ENCODE measurements around the gene ING5. TPM values are rescaled to one million over a fixed set of nuclear protein-coding genes. Genes with fewer than 3 reads are reported as not detected.

Gene ING5
- total RNA-seq, 4 donors from 2014 or later = 37.4 to 94.3 (median 56.3) TPM

- no peaks in the 10 kb centered on the region for H3K4me1 ChIP-seq
- in situ Hi-C loops (cut with MboI; ENCODE audit: low pct_ligation_motif_present in 1 of 4, low pct_unique_long_range_greater_than_20kb in 1 of 4, low sequenced_read_pairs in 3 of 4) (no loop called here), intact Hi-C loops (cut with DNase I; ENCODE audit: low total_unique reads) (no loop called here)
- peaks cover 0 to 6% (median 0%) of the 10 kb centered on the region in 4 donors for H3K36me3 ChIP-seq
- no peak overlapping the region for H3K4me3 ChIP-seq
- 89% methylated on average over 8 of the region's 8 CpGs; no CpG with 5 or more reads in 1 of the 2 donors for WGBS, 2 donors (ENCODE audit: low coverage in 1 of 2)
- H3K27me3 ChIP-seq = no peaks in the 10 kb centered on the region
- no peak for DNase-seq
- H3K27ac ChIP-seq = no peak overlapping the region
- TF ChIP-seq EP300 (IDR thresholded peaks at IDR 0.05; ENCODE audit: low read depth) = no peak
- TF ChIP-seq, protein P1, sequence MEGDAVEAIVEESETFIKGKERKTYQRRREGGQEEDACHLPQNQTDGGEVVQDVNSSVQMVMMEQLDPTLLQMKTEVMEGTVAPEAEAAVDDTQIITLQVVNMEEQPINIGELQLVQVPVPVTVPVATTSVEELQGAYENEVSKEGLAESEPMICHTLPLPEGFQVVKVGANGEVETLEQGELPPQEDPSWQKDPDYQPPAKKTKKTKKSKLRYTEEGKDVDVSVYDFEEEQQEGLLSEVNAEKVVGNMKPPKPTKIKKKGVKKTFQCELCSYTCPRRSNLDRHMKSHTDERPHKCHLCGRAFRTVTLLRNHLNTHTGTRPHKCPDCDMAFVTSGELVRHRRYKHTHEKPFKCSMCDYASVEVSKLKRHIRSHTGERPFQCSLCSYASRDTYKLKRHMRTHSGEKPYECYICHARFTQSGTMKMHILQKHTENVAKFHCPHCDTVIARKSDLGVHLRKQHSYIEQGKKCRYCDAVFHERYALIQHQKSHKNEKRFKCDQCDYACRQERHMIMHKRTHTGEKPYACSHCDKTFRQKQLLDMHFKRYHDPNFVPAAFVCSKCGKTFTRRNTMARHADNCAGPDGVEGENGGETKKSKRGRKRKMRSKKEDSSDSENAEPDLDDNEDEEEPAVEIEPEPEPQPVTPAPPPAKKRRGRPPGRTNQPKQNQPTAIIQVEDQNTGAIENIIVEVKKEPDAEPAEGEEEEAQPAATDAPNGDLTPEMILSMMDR (IDR thresholded peaks at IDR 0.05) = no peak
- H3K9me3 ChIP-seq = no peaks in the 10 kb centered on the region
Measured at GRCh38 chr2:241728000-241728399, 26.2 kb downstream of the ING5 start.

- WGBS, 2 donors (ENCODE audit: low coverage in 1 of 2) = 87% methylated on average over 18 of the region's 19 CpGs; no CpG with 5 or more reads in 1 of the 2 donors
- no peak for DNase-seq
- Histone ChIP-seq H3K4me3 (no peak overlapping the region), H3K27ac (no peak overlapping the region), H3K9me3 (no peaks in the 10 kb centered on the region), H3K4me1 (no peaks in the 10 kb centered on the region), H3K36me3 (no peaks in the 10 kb centered on the region), H3K27me3 (no peaks in the 10 kb centered on the region)
- TF ChIP-seq, protein P1 (IDR thresholded peaks at IDR 0.05) = no peak
- TF ChIP-seq POLR2AphosphoS5 (IDR thresholded peaks at IDR 0.05) (no peak), POLR2A (IDR thresholded peaks at IDR 0.05) (no peak), EP300 (IDR thresholded peaks at IDR 0.05; ENCODE audit: low read depth) (no peak)
- in situ Hi-C loops (cut with MboI; ENCODE audit: low pct_ligation_motif_present in 1 of 4, low pct_unique_long_range_greater_than_20kb in 1 of 4, low sequenced_read_pairs in 3 of 4) (no loop called here), intact Hi-C loops (cut with DNase I; ENCODE audit: low total_unique reads) (no loop called here)
Measured at GRCh38 chr2:241728627-241729026, 26.8 kb downstream of the ING5 start.

DNA sequence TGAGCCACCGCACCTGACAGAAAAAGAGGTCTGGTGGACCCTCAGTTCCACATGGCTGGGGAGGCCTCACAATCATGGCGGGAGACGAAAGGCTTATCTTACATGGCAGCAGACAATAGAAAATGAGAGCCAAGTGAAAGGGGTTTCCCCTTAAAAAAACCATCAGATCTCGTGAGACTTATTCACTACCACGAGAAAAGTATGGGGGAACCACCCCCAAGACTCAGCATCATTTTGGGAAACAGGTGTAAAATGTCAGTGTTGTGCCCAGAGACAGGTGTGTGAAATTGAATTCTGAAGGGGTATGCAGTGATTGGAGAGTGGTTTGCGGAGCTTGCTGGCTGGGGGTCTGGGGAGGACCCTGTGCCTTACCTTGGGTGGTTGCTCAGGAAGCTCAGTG is 28.0 kb downstream of the ING5 start:
- H3K9me3 ChIP-seq = no peaks in the 10 kb centered on the region
- H3K27me3 ChIP-seq = no peaks in the 10 kb centered on the region
- no peak for TF ChIP-seq EP300 (IDR thresholded peaks at IDR 0.05; ENCODE audit: low read depth)
- TF ChIP-seq POLR2AphosphoS5 (IDR thresholded peaks at IDR 0.05) = no peak
- no peak for TF ChIP-seq POLR2A (IDR thresholded peaks at IDR 0.05)
- TF ChIP-seq, protein P1 (IDR thresholded peaks at IDR 0.05) = no peak
- no peaks in the 10 kb centered on the region for H3K36me3 ChIP-seq
- 85 to 87% methylated on average over 3 to 6 of the region's 6 CpGs for WGBS, 2 donors (ENCODE audit: low coverage in 1 of 2)
- H3K4me3 ChIP-seq = no peak overlapping the region
- intact Hi-C loops (cut with DNase I; ENCODE audit: low total_unique reads) = loop anchor here (2.0 kb wide), 1 partner anchor 879 kb away; no protein-coding TSS in a partner anchor
- in situ Hi-C loops (cut with MboI; ENCODE audit: low pct_ligation_motif_present in 1 of 4, low pct_unique_long_range_greater_than_20kb in 1 of 4, low sequenced_read_pairs in 3 of 4) = no loop called here
- H3K27ac ChIP-seq = no peak overlapping the region
- DNase-seq = no peak
- peaks cover 3 to 6% (median 5%) of the 10 kb centered on the region in 4 donors for H3K4me1 ChIP-seq

GRCh38 chr2:241730671-241731293 is 28.9 kb downstream of the ING5 start:
- no peak for DNase-seq
- no peak for TF ChIP-seq POLR2AphosphoS5 (IDR thresholded peaks at IDR 0.05)
- no peak for TF ChIP-seq EP300 (IDR thresholded peaks at IDR 0.05; ENCODE audit: low read depth)
- TF ChIP-seq POLR2A (IDR thresholded peaks at IDR 0.05) = no peak
- TF ChIP-seq, protein P1 (IDR thresholded peaks at IDR 0.05) = no peak
- Histone ChIP-seq H3K4me1 (peaks cover 3 to 10% (median 9%) of the 10 kb centered on the region in 4 donors), H3K4me3 (no peak overlapping the region), H3K27me3 (no peaks in the 10 kb centered on the region), H3K27ac (no peak overlapping the region), H3K36me3 (no peaks in the 10 kb centered on the region), H3K9me3 (no peaks in the 10 kb centered on the region)
- 59 to 84% methylated on average over 4 to 12 of the region's 12 CpGs for WGBS, 2 donors (ENCODE audit: low coverage in 1 of 2)
- intact Hi-C loops (cut with DNase I; ENCODE audit: low total_unique reads) (loop anchor here (2.0 kb wide), 1 partner anchor 880 kb away; no protein-coding TSS in a partner anchor), in situ Hi-C loops (cut with MboI; ENCODE audit: low pct_ligation_motif_present in 1 of 4, low pct_unique_long_range_greater_than_20kb in 1 of 4, low sequenced_read_pairs in 3 of 4) (no loop called here)

Data from transverse colon (tissue), 4 donors.